Measurements from ENCODE around the gene TMX3. TPM values are rescaled to one million over a fixed set of nuclear protein-coding genes. Genes with fewer than 3 reads are reported as not detected.

TMX3 gene
- total RNA-seq, result 10 to 100 TPM; 24.4 to 25.9 TPM

GRCh38 chr18:68714712-68715496 lies at the start of gene TMX3:
Gene TMX3 (minus strand): TSS chr18:68715108. CDS start chr18:68714981, 127 bp downstream.
- H3K27me3 ChIP-seq, result no peaks in the 10 kb centered on the region
- intact Hi-C loops (cut with DNase I), result no loop called here

GRCh38 chr18:68764016-68764415 lies 49.1 kb upstream of the TMX3 start:
- H3K9me3 ChIP-seq, result no peaks in the 10 kb centered on the region
- TF ChIP-seq CTCF (IDR thresholded peaks at IDR 0.05), result no peak
- no peaks in the 10 kb centered on the region for H3K27me3 ChIP-seq
- H3K9ac ChIP-seq (ENCODE audit: low read depth in 2 of 2, low read length in 2 of 2), result no peak overlapping the region
- no peak overlapping the region for H3K4me3 ChIP-seq
- no peaks in the 10 kb centered on the region for H3K36me3 ChIP-seq
- no peak for DNase-seq
- no peaks in the 10 kb centered on the region for H3K4me1 ChIP-seq
- H3K27ac ChIP-seq, result no peak overlapping the region
- intact Hi-C loops (cut with DNase I), result no loop called here

More at GRCh38 chr18:68714712-68715496, at the start of gene TMX3:
- H3K4me3 ChIP-seq, result peak within 1 kb of the TSS; percentile 97
- peak within 1 kb of the TSS; percentile 76 for H3K27ac ChIP-seq
- H3K36me3 ChIP-seq, result no peaks in the 10 kb centered on the region
- peak within 1 kb of the TSS; percentile 88 to 92 for H3K9ac ChIP-seq (ENCODE audit: low read depth in 2 of 2, low read length in 2 of 2)
- no peaks in the 10 kb centered on the region for H3K4me1 ChIP-seq
- no peaks in the 10 kb centered on the region for H3K9me3 ChIP-seq
- DNase-seq, result peak; percentile 91
- TF ChIP-seq CTCF (IDR thresholded peaks at IDR 0.05), result no peak

- Histone ChIP-seq H3K4me1 (no peaks in the 10 kb centered on the region), H3K36me3 (no peaks in the 10 kb centered on the region), H3K27ac (no peak overlapping the region), H3K9ac (ENCODE audit: low read depth in 2 of 2, low read length in 2 of 2) (no peak overlapping the region), H3K4me3 (no peak overlapping the region), H3K27me3 (no peaks in the 10 kb centered on the region), H3K9me3 (peaks cover 3% of the 10 kb centered on the region)
- no peak for TF ChIP-seq CTCF (IDR thresholded peaks at IDR 0.05)
- no peak for DNase-seq
- intact Hi-C loops (cut with DNase I), result no loop called here
Observed at GRCh38 chr18:68763083-68763482, 48.2 kb upstream of the TMX3 start.

- TF ChIP-seq CTCF (IDR thresholded peaks at IDR 0.05), result no peak
- Histone ChIP-seq H3K4me1 (no peaks in the 10 kb centered on the region), H3K27ac (no peak overlapping the region), H3K36me3 (no peaks in the 10 kb centered on the region), H3K9me3 (peaks cover 3% of the 10 kb centered on the region), H3K4me3 (no peak overlapping the region), H3K9ac (ENCODE audit: low read depth in 2 of 2, low read length in 2 of 2) (no peak overlapping the region), H3K27me3 (no peaks in the 10 kb centered on the region)
- intact Hi-C loops (cut with DNase I), result no loop called here
- no peak for DNase-seq
Observed at GRCh38 chr18:68759308-68759707, 44.4 kb upstream of the TMX3 start.

GRCh38 chr18:68757126-68757525 lies 42.2 kb upstream of the TMX3 start:
- Histone ChIP-seq H3K9ac (ENCODE audit: low read depth in 2 of 2, low read length in 2 of 2) (no peak overlapping the region), H3K4me3 (no peak overlapping the region), H3K4me1 (no peaks in the 10 kb centered on the region), H3K36me3 (no peaks in the 10 kb centered on the region), H3K9me3 (peaks cover 3% of the 10 kb centered on the region), H3K27me3 (no peaks in the 10 kb centered on the region), H3K27ac (no peak overlapping the region)
- no peak for DNase-seq
- no peak for TF ChIP-seq CTCF (IDR thresholded peaks at IDR 0.05)
- intact Hi-C loops (cut with DNase I), result no loop called here

Data from colonic mucosa (tissue), 4 donors.